GM23338 (cell line): ENCODE results near the gene NOP16. TPM values are rescaled to one million over a fixed set of nuclear protein-coding genes. Genes with fewer than 3 reads are reported as not detected.

ENCODE experiments used
- CREB1 ChIP-seq: fragments of 250-450 bp; sonication (Bioruptor Pico); IDR thresholded peaks from 2 replicates; pipeline ENCODE4 v1.5.0; 2020; ENCODE audit warnings: low read depth, mild to moderate bottlenecking, moderate library complexity
- EZH2phosphoT487 ChIP-seq: fragments of 200-600 bp; sonication (generic); IDR thresholded peaks from one replicate; pipeline ENCODE4 v1.8.1; 2018; ENCODE audit warnings: antibody characterized with exemption; ENCODE audit not compliant: unreplicated experiment
- JUNB ChIP-seq: IDR thresholded peaks from one replicate; pipeline ENCODE4 v1.6.1; 2016; ENCODE audit warnings: antibody characterized with exemption; ENCODE audit not compliant: unreplicated experiment
- POLR2AphosphoS5 ChIP-seq: IDR thresholded peaks from 2 replicates; pipeline ENCODE4 v1.6.1; 2016; ENCODE audit warnings: antibody characterized with exemption, low read depth
- ZNF114 ChIP-seq: fragments of 250-450 bp; sonication (Bioruptor Pico); IDR thresholded peaks from 2 replicates; pipeline ENCODE4 v1.5.0; 2020; ENCODE audit warnings: mild to moderate bottlenecking, moderate library complexity
- ZNF331 ChIP-seq: fragments of 250-450 bp; sonication (Bioruptor Pico); IDR thresholded peaks from 2 replicates; pipeline ENCODE4 v1.5.0; 2020; ENCODE audit warnings: low read depth, mild to moderate bottlenecking, moderate library complexity
- polyA plus RNA-seq: library from polyadenylated mRNA; unstranded; fragments of >200 nt; fragmentation: Nextera tagmentation; extraction: Ambion mirVana; gene quantifications from 2 replicates; pipeline ENCODE4 v1.2.1, GENCODE V29; 2016
- total RNA-seq: library from RNA; depleted of rRNA; stranded (reverse); fragments of >200 nt; shearing (Covaris generic); gene quantifications from 2 replicates; pipeline ENCODE4 v1.2.3, GENCODE V29; 2014
- TF ChIP-seq, protein P1 (sequence below): fragments of 250-450 bp; sonication (Bioruptor Pico); IDR thresholded peaks from 2 replicates; pipeline ENCODE4 v1.5.0; 2020; ENCODE audit warnings: mild to moderate bottlenecking, moderate library complexity
- TF ChIP-seq, protein P2 (sequence below): IDR thresholded peaks from 2 replicates; pipeline ENCODE4 v1.6.1; 2016; ENCODE audit warnings: antibody characterized with exemption

Gene NOP16
- total and polyA plus RNA-seq, 2 experiments from 2014 or later, result 43.4 to 181 TPM

DNA sequence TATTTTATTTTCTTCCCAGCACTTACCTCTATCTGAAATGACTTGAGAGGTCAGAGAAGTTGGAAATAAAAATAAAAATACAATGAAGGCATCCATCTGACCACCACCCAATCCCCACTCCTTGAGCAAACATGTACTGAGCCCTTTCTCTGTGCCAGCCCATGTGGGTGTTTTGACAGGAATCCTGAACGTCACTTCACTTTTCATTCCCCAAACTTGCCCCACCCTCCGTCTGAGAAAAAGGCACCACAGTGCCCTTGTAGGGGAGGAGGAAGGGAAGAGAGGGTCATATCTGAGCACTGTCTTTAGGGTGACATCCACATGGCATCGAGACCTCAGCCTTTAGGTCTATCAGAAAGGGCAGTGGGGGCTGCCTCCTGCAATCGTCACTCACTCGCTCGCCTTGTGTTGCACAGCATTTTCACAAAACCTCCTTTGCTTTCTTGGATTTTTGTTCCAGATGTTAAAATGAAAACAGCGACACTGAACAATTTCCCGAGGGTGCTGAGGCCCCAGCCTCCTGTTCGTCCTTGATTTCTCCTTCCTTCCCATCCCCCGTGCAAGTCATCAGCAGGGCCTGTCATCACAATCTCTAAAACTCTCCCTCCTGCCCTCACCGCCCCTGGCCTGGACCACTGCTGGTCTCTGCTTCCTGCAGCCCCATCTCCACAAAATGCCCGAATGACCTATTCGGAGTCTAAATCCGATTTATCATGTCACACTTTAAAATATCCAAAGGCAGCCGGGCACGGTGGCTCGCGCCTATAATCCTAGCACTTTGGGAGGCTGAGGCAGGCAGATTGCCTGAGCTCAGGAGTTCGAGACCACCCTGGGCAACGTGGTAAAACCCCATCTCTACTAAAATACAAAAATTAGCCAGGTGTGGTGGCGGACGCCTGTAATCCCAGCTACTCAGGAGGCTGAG, 13.1 kb upstream of the NOP16 start (continued):
- TF ChIP-seq, protein P1, sequence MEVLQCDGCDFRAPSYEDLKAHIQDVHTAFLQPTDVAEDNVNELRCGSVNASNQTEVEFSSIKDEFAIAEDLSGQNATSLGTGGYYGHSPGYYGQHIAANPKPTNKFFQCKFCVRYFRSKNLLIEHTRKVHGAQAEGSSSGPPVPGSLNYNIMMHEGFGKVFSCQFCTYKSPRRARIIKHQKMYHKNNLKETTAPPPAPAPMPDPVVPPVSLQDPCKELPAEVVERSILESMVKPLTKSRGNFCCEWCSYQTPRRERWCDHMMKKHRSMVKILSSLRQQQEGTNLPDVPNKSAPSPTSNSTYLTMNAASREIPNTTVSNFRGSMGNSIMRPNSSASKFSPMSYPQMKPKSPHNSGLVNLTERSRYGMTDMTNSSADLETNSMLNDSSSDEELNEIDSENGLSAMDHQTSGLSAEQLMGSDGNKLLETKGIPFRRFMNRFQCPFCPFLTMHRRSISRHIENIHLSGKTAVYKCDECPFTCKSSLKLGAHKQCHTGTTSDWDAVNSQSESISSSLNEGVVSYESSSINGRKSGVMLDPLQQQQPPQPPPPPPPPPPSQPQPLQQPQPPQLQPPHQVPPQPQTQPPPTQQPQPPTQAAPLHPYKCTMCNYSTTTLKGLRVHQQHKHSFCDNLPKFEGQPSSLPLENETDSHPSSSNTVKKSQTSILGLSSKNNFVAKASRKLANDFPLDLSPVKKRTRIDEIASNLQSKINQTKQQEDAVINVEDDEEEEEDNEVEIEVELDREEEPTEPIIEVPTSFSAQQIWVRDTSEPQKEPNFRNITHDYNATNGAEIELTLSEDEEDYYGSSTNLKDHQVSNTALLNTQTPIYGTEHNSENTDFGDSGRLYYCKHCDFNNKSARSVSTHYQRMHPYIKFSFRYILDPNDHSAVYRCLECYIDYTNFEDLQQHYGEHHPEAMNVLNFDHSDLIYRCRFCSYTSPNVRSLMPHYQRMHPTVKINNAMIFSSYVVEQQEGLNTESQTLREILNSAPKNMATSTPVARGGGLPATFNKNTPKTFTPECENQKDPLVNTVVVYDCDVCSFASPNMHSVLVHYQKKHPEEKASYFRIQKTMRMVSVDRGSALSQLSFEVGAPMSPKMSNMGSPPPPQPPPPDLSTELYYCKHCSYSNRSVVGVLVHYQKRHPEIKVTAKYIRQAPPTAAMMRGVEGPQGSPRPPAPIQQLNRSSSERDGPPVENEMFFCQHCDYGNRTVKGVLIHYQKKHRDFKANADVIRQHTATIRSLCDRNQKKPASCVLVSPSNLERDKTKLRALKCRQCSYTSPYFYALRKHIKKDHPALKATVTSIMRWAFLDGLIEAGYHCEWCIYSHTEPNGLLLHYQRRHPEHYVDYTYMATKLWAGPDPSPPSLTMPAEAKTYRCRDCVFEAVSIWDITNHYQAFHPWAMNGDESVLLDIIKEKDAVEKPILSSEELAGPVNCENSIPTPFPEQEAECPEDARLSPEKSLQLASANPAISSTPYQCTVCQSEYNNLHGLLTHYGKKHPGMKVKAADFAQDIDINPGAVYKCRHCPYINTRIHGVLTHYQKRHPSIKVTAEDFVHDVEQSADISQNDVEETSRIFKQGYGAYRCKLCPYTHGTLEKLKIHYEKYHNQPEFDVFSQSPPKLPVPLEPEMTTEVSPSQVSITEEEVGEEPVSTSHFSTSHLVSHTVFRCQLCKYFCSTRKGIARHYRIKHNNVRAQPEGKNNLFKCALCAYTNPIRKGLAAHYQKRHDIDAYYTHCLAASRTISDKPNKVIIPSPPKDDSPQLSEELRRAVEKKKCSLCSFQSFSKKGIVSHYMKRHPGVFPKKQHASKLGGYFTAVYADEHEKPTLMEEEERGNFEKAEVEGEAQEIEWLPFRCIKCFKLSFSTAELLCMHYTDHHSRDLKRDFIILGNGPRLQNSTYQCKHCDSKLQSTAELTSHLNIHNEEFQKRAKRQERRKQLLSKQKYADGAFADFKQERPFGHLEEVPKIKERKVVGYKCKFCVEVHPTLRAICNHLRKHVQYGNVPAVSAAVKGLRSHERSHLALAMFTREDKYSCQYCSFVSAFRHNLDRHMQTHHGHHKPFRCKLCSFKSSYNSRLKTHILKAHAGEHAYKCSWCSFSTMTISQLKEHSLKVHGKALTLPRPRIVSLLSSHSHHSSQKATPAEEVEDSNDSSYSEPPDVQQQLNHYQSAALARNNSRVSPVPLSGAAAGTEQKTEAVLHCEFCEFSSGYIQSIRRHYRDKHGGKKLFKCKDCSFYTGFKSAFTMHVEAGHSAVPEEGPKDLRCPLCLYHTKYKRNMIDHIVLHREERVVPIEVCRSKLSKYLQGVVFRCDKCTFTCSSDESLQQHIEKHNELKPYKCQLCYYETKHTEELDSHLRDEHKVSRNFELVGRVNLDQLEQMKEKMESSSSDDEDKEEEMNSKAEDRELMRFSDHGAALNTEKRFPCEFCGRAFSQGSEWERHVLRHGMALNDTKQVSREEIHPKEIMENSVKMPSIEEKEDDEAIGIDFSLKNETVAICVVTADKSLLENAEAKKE (CRISPR knock-in tag), result no peak
- TF ChIP-seq, protein P2, sequence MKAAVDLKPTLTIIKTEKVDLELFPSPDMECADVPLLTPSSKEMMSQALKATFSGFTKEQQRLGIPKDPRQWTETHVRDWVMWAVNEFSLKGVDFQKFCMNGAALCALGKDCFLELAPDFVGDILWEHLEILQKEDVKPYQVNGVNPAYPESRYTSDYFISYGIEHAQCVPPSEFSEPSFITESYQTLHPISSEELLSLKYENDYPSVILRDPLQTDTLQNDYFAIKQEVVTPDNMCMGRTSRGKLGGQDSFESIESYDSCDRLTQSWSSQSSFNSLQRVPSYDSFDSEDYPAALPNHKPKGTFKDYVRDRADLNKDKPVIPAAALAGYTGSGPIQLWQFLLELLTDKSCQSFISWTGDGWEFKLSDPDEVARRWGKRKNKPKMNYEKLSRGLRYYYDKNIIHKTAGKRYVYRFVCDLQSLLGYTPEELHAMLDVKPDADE, result no peak
- TF ChIP-seq POLR2AphosphoS5, result no peak
- TF ChIP-seq JUNB, result no peak
- TF ChIP-seq EZH2phosphoT487, result no peak
- TF ChIP-seq CREB1 (CRISPR knock-in tag), result no peak
- no peak for TF ChIP-seq ZNF331
- no peak for TF ChIP-seq ZNF114 (CRISPR knock-in tag)
